ENCODE results near the gene FAM168B.

Gene FAM168B

DNA sequence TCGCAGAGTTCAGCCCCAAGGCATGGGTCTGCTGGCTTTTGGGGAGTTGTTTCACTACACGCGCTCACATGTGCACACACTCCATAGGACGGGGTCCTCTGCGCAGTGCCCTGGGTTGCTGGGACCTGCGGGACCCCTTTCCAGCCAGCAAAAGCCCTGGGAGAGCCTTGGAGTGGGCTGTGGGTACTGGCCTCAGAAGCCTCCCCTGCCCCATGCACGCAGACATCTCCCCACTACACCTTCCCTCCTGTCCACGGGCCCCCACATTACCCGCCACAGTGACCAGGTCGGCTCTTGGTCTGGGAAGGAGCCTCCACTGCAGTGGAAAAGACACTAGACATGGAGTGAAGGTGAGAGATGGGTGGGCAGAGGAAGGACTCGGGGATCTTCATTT is 48.5 kb downstream of the FAM168B start:
- peaks cover 11% of the 10 kb centered on the region for H3K4me1 Mint-ChIP-seq
- DNase-seq: no peak
- H3K27me3 Mint-ChIP-seq (ENCODE audit: low read depth, poor library complexity): peaks cover 4% of the 10 kb centered on the region
- peaks cover 17% of the 10 kb centered on the region for H3K36me3 Mint-ChIP-seq (ENCODE audit: low read depth)
- H3K9me3 Mint-ChIP-seq: no peaks in the 10 kb centered on the region
- H3K27ac Mint-ChIP-seq: no peak overlapping the region
- TF ChIP-seq, protein P1, sequence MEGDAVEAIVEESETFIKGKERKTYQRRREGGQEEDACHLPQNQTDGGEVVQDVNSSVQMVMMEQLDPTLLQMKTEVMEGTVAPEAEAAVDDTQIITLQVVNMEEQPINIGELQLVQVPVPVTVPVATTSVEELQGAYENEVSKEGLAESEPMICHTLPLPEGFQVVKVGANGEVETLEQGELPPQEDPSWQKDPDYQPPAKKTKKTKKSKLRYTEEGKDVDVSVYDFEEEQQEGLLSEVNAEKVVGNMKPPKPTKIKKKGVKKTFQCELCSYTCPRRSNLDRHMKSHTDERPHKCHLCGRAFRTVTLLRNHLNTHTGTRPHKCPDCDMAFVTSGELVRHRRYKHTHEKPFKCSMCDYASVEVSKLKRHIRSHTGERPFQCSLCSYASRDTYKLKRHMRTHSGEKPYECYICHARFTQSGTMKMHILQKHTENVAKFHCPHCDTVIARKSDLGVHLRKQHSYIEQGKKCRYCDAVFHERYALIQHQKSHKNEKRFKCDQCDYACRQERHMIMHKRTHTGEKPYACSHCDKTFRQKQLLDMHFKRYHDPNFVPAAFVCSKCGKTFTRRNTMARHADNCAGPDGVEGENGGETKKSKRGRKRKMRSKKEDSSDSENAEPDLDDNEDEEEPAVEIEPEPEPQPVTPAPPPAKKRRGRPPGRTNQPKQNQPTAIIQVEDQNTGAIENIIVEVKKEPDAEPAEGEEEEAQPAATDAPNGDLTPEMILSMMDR (IDR thresholded peaks at IDR 0.05): no peak
- H3K4me3 Mint-ChIP-seq: no peak overlapping the region

DNA sequence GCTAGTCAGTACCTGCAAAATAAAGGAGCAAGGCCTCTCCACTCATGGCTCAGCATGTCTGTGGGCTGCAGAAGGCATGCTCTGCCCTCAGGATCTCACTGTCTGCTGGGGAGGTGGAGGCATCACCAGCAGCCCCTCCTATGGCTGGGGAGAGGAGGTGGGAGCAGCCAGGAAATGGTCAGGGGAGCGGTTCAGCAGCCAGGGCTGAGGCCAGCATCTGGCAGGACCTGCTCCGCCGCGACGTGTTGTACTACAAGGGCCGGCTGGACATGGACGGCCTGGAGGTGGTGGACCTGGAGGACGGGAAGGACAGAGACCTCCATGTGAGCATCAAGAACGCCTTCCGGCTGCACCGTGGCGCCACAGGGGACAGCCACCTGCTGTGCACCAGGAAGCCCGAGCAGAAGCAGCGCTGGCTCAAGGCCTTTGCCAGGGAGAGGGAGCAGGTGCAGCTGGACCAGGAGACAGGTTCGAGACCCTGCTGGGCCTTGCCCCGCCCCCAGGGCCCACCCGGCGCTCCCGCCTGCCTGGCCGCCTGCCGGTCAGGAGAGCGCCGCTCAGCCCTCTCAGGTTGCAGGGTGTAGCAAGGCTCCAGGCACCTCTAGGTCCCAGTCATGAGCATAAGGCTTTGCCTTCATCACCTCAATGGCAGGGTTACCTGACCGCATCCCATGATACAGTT is 49.0 kb downstream of the FAM168B start:
- no peak overlapping the region for H3K4me3 Mint-ChIP-seq
- TF ChIP-seq, protein P1 (IDR thresholded peaks at IDR 0.05): no peak
- H3K27ac Mint-ChIP-seq: peak overlapping the region; percentile 48
- peaks cover 11% of the 10 kb centered on the region for H3K4me1 Mint-ChIP-seq
- H3K9me3 Mint-ChIP-seq: no peaks in the 10 kb centered on the region
- peaks cover 4% of the 10 kb centered on the region for H3K27me3 Mint-ChIP-seq (ENCODE audit: low read depth, poor library complexity)
- DNase-seq: no peak
- H3K36me3 Mint-ChIP-seq (ENCODE audit: low read depth): peaks cover 14% of the 10 kb centered on the region

DNA sequence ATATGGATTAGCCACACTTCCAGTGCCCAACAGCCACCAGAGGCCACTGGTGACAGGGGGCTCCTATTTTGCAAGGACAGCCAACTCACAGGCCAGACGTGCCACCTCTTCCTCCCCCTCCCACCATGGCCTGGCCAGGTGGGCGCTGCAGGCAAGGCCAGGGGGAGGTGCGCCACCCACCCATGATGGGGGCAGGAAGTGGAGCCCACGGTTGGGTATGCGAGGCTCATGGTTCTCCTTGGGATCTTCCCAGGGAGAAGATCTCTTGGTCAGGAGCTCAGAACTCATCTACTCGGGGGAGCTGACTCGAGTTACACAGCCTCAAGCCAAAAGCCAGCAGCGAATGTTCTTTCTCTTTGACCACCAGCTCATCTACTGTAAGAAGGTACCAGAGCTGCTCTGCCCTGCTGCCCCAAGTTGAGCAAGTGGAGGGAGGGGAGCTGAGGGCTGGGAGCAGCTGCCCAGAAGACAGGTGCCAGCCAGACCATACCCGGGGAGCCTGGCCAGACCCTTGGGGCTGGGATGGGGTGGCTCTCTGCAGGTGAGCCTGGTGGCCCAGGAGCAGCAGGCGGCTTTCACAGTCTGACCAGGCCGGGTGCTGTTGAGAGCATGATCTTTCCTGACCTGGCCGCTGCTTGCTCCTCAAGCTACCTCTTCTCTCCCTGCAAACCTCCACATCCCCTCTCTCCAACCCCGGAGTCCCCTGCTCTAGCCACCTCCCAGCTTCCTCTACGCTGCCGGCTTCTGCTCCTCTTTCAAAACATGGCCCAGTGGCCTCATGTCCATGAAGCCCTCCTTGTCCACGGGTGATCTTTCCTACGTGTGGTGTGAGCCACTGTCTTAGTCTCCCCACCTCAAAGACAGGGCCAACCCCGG is 49.8 kb downstream of the FAM168B start:
- peaks cover 11% of the 10 kb centered on the region for H3K4me1 Mint-ChIP-seq
- TF ChIP-seq, protein P1 (IDR thresholded peaks at IDR 0.05): no peak
- peak overlapping the region; percentile 48 for H3K27ac Mint-ChIP-seq
- peaks cover 6% of the 10 kb centered on the region for H3K27me3 Mint-ChIP-seq (ENCODE audit: low read depth, poor library complexity)
- no peak overlapping the region for H3K4me3 Mint-ChIP-seq
- no peaks in the 10 kb centered on the region for H3K9me3 Mint-ChIP-seq
- peaks cover 8% of the 10 kb centered on the region for H3K36me3 Mint-ChIP-seq (ENCODE audit: low read depth)
- DNase-seq: no peak

DNA sequence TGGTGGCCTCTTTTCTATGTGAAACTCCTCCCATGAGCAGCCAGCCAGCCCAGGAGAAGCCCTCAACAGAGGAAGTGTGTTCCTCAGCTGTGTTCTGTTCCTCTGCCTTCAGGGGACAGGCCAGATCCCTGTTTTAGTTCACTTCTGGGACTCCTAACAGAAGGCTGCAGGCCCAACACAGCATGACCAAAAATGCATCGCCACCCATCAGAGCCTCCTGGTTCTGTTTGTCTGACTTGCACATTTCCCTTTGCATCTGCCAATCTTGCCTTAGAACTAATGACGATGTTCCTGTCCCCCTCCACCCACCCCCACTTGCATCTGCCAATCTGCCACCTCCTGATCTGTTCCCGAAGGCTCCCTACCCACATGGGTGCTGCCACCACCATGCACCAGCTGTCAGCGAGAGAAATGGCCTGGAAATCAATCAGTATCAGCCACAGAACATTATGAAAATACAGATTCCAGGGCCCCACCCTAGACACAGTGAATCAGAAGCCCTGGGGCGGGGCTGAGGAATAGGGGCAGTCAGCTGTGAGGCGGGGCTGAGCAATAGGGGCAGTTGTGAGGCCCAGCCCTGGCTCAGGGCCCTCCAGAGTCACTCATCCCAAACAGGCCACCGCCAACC is 51.0 kb downstream of the FAM168B start:
- no peak overlapping the region for H3K4me3 Mint-ChIP-seq
- TF ChIP-seq, protein P1 (IDR thresholded peaks at IDR 0.05): no peak
- no peaks in the 10 kb centered on the region for H3K9me3 Mint-ChIP-seq
- peaks cover 18% of the 10 kb centered on the region for H3K4me1 Mint-ChIP-seq
- H3K36me3 Mint-ChIP-seq (ENCODE audit: low read depth): peaks cover 4% of the 10 kb centered on the region
- DNase-seq: no peak
- no peak overlapping the region for H3K27ac Mint-ChIP-seq
- peaks cover 17% of the 10 kb centered on the region for H3K27me3 Mint-ChIP-seq (ENCODE audit: low read depth, poor library complexity)

DNA sequence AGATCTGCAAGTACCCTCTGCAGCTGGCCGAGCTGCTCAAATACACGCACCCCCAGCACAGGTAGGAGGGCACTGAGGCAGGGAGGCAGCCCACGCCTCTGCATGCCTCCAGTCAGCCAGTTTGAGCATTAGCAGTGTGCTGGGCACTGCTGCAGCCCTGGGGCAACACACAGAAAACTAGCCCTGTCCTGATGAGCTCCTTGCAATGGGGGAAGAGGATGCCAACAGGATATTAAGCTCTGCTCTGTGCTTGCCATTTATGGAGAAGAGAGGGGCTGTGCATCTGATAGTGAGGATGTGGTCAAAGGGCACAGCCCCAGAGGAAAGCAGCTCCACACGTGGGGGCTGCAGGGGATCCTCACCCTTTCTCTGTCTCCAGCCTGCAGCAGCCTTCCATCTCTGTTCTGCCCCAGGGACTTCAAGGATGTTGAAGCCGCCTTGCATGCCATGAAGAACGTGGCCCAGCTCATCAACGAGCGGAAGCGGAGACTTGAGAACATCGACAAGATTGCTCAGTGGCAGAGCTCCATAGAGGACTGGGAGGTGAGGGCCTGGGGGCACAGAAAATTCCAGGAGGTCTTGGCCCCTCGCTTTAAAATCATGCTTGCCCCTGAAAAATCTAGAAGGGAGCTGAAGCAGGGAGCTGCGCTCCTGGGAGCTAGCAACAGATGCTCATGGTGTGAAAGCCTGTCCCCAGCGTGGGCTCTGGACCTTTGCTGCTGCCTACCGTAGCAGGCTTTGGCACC is 51.7 kb downstream of the FAM168B start:
- TF ChIP-seq, protein P1 (IDR thresholded peaks at IDR 0.05): no peak
- Mint-ChIP-seq H3K36me3 (ENCODE audit: low read depth) (peaks cover under 1% of the 10 kb centered on the region), H3K4me1 (peaks cover 24% of the 10 kb centered on the region), H3K27ac (no peak overlapping the region), H3K4me3 (no peak overlapping the region), H3K9me3 (no peaks in the 10 kb centered on the region), H3K27me3 (ENCODE audit: low read depth, poor library complexity) (peaks cover 24% of the 10 kb centered on the region)
- no peak for DNase-seq
